ENCODE data around the gene UBA52.
A peak's percentile ranks its signal among the peaks of the same experiment; 100 is the strongest.
"Not testable (repeated sequence)": the region's sequence is repeated elsewhere in the genome, so short reads cannot be mapped to it uniquely, and the experiment has no call there.

Gene UBA52

GRCh38 chr19:18593367-18594095 is 21.9 kb downstream of the UBA52 start:
- no peak for DNase-seq (ENCODE audit: low read depth in 2 of 2)

GRCh38 chr19:18594096-18594823 is 22.6 kb downstream of the UBA52 start:
- DNase-seq (ENCODE audit: low read depth in 2 of 2) = peak; percentile 68

GRCh38 chr19:18594824-18595373 is 23.2 kb downstream of the UBA52 start:
- no peak for DNase-seq (ENCODE audit: low read depth in 2 of 2)

GRCh38 chr19:18595475-18595874 is 23.8 kb downstream of the UBA52 start:
- DNase-seq (ENCODE audit: low read depth in 2 of 2) = no peak

- no peak for DNase-seq (ENCODE audit: low read depth in 2 of 2)
Measured at GRCh38 chr19:18596752-18597157, 25.1 kb downstream of the UBA52 start.

GRCh38 chr19:18597809-18598660 is 26.4 kb downstream of the UBA52 start:
- DNase-seq (ENCODE audit: low read depth in 2 of 2) = no peak

- DNase-seq (ENCODE audit: low read depth in 2 of 2) = no peak
Measured at GRCh38 chr19:18599485-18599884, 27.8 kb downstream of the UBA52 start.

GRCh38 chr19:18600692-18601397 is 29.2 kb downstream of the UBA52 start:
- DNase-seq (ENCODE audit: low read depth in 2 of 2) = not testable (repeated sequence)

GRCh38 chr19:18601875-18602274 is 30.2 kb downstream of the UBA52 start:
- no peak for DNase-seq (ENCODE audit: low read depth in 2 of 2)

GRCh38 chr19:18603255-18603957 is 31.7 kb downstream of the UBA52 start:
- no peak for DNase-seq (ENCODE audit: low read depth in 2 of 2)

- no peak for DNase-seq (ENCODE audit: low read depth in 2 of 2)
Measured at GRCh38 chr19:18603958-18604819, 32.5 kb downstream of the UBA52 start.

GRCh38 chr19:18604820-18605159 is 33.1 kb downstream of the UBA52 start:
- no peak for DNase-seq (ENCODE audit: low read depth in 2 of 2)

GRCh38 chr19:18605196-18605545 is 33.5 kb downstream of the UBA52 start:
- DNase-seq (ENCODE audit: low read depth in 2 of 2) = no peak

- DNase-seq (ENCODE audit: low read depth in 2 of 2) = no peak
Measured at GRCh38 chr19:18605546-18606280, 34.1 kb downstream of the UBA52 start.

- no peak for DNase-seq (ENCODE audit: low read depth in 2 of 2)
Measured at GRCh38 chr19:18606281-18607225, 34.9 kb downstream of the UBA52 start, which contains the start of gene CRLF1. Gene CRLF1, minus strand, starts transcription at chr19:18606799. Its CDS starts 143 bp downstream, at chr19:18606656.

GRCh38 chr19:18607226-18608101 is 35.8 kb downstream of the UBA52 start:
- no peak for DNase-seq (ENCODE audit: low read depth in 2 of 2)
